GM12878 (cell line): ENCODE data around the gene GSTP1. TPM values are rescaled to one million over a fixed set of nuclear protein-coding genes. Genes with fewer than 3 reads are reported as not detected.

Experiments
- BACH1 ChIP-seq: fragments of 450-650 bp; IDR thresholded peaks from 2 replicates; pipeline ENCODE4 v1.6.1; 2017; ENCODE audit warnings: mild to moderate bottlenecking, borderline replicate concordance
- CHD1 ChIP-seq: IDR thresholded peaks from 2 replicates; pipeline ENCODE4 v1.6.1; 2012; ENCODE audit warnings: low read depth, low read length, improper control_type of control experiment
- GATAD2B ChIP-seq: fragments of 450-650 bp; conservative IDR thresholded peaks from 2 replicates; pipeline ENCODE4 v1.6.1; 2017; ENCODE audit warnings: low read depth, mild to moderate bottlenecking, moderate library complexity
- HCFC1 ChIP-seq: fragments of 150-350 bp; IDR thresholded peaks from 2 replicates; pipeline ENCODE4 v1.6.1; 2014; ENCODE audit warnings: low read length
- PBX3 ChIP-seq: IDR thresholded peaks from 2 replicates; pipeline ENCODE4 v1.6.1; 2011; ENCODE audit warnings: mild to moderate bottlenecking, low read depth, low read length, moderate library complexity; ENCODE audit not compliant: insufficient replicate concordance
- PML ChIP-seq: IDR thresholded peaks from 2 replicates; pipeline ENCODE4 v1.6.1; 2012; ENCODE audit warnings: low read length, inconsistent platforms
- POLR2AphosphoS2 ChIP-seq: IDR thresholded peaks from 2 replicates; pipeline ENCODE4 v1.6.1; 2011; ENCODE audit warnings: low read depth, mild to moderate bottlenecking, low read length, improper control_type of control experiment, moderate library complexity
- POU2F2 ChIP-seq: IDR thresholded peaks from 3 replicates; pipeline ENCODE4 v1.6.1; 2011; ENCODE audit warnings: low read depth, mild to moderate bottlenecking, low read length, borderline replicate concordance
- SRF ChIP-seq, 2 experiments: IDR thresholded peaks; 2 replicates each; pipeline ENCODE4 v1.6.1; 2011; ENCODE audit warnings: low read depth in 2 of 2, low read length in 2 of 2, mild to moderate bottlenecking in 1 of 2, moderate library complexity in 1 of 2
- polyA plus RNA-seq, 11 experiments: library from polyadenylated mRNA; depleted of rRNA in 4 of 11; unstranded in 6 of 11; stranded (reverse) in 5 of 11; fragments of >200 nt; fragmentation: Nextera tagmentation in 4 of 11; fragmentation: Illumina TruSeq in 1 of 11; extraction: Ambion mirVana in 4 of 11; extraction: Trizol in 1 of 11; gene quantifications; 1 replicate in 1 of 11; 2 replicates in 10 of 11; pipeline versions ENCODE4 v1.2.1 to v1.2.3, GENCODE V29; 2011 to 2016; ENCODE audit warnings: inconsistent platforms in 2 of 11, missing spikeins in 2 of 11, low read depth in 1 of 11
- total RNA-seq, 4 experiments: library from RNA; depleted of rRNA in 3 of 4; stranded (reverse); fragments of >200 nt in 3 of 4; fragmentation: Illumina TruSeq in 1 of 4; extraction: Trizol in 1 of 4; gene quantifications; 2 replicates each; pipeline versions ENCODE4 v1.2.1 to v1.2.3, GENCODE V29; 2013 to 2021
- TF ChIP-seq, protein P1 (sequence below): fragments of 450-650 bp; IDR thresholded peaks from 2 replicates; pipeline ENCODE4 v1.6.1; 2018; ENCODE audit warnings: borderline replicate concordance, mild to moderate bottlenecking; ENCODE audit not compliant: partially characterized antibody

The GSTP1 gene
- total and polyA plus RNA-seq, 10 of the 15 experiments (the other 5 are each of a cell fraction or from before 2014, with no cell fraction given): 469 to 1,788 (median 955) TPM

- TF ChIP-seq, protein P1, sequence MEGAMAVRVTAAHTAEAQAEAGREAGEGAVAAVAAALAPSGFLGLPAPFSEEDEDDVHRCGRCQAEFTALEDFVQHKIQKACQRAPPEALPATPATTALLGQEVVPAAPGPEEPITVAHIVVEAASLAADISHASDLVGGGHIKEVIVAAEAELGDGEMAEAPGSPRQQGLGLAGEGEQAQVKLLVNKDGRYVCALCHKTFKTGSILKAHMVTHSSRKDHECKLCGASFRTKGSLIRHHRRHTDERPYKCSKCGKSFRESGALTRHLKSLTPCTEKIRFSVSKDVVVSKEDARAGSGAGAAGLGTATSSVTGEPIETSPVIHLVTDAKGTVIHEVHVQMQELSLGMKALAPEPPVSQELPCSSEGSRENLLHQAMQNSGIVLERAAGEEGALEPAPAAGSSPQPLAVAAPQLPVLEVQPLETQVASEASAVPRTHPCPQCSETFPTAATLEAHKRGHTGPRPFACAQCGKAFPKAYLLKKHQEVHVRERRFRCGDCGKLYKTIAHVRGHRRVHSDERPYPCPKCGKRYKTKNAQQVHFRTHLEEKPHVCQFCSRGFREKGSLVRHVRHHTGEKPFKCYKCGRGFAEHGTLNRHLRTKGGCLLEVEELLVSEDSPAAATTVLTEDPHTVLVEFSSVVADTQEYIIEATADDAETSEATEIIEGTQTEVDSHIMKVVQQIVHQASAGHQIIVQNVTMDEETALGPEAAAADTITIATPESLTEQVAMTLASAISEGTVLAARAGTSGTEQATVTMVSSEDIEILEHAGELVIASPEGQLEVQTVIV: peak; percentile 92
- TF ChIP-seq SRF (IDR thresholded peaks at IDR 0.05; ENCODE audit: low read depth in 2 of 2, low read length in 2 of 2) (no peak), POLR2AphosphoS2 (peak; percentile 82; the same call in 1 of the 2 replicates), BACH1 (peak; percentile 37; the same call in 1 of the 2 replicates), POU2F2 (peak; percentile 85; the same call in 2 of the 3 replicates), GATAD2B (peak; percentile 99), PML (peak; percentile 85; the same call in 1 of the 2 replicates), CHD1 (no peak), HCFC1 (peak; percentile 48; the same call in 1 of the 2 replicates), PBX3 (peak; percentile 70)
Measured at GRCh38 chr11:67613960-67614715, 30.5 kb downstream of the GSTP1 start (continued).
